ENCODE results near the gene CCDC187.

CCDC187 gene

DNA sequence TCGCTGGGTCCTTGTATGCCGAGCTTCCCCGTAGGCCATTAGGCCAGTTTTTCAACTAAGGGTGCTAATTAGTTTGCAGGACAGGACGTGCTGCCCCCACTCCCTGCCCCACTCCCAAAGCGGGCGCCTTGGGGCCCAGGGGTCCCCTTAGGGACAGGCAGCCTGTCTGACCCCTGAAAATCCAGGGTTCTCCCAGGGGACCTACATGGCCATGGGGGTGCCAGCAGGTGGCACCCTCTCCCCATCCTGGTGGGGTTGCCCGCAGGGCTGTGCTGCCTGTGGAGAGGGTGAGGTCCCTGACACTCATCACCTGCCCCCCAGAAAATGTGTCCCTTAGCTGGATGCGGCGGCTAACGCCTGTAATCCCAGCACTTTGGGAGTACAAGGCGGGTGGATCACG lies 8.5 kb upstream of the CCDC187 start:
- Histone ChIP-seq H3K9ac (ENCODE audit: low read length) (no peak overlapping the region), H3K27me3 (ENCODE audit: control insufficient read depth, insufficient read depth, low read length) (peaks cover 10% of the 10 kb centered on the region), H3K4me1 (ENCODE audit: control insufficient read depth, insufficient read depth, low read length) (no peaks in the 10 kb centered on the region), H3K4me3 (ENCODE audit: low read length) (no peak overlapping the region), H3K27ac (ENCODE audit: low read depth, low read length) (no peak overlapping the region), H3K36me3 (ENCODE audit: control insufficient read depth, insufficient read depth, low read length) (no peaks in the 10 kb centered on the region)

DNA sequence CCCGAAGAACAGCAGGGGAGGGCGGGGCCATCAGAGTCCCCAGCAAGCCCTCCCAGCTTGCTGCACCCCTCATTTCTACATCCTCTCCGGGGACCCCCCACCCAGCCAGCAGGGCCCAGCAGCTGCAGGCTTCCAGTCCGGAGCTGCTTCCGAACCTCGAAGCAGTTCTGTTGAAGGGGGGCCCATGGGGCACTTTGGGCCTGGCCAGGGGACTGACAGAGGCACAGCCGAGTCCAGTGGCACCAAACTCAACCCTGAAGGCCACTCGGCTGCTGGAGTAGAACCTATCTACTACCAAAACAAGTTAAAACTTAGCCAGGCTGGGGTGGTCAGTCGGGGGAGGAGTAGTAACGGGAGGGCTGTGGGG lies 8.1 kb upstream of the CCDC187 start:
- no peak overlapping the region for H3K4me3 ChIP-seq (ENCODE audit: low read length)
- no peak overlapping the region for H3K27ac ChIP-seq (ENCODE audit: low read depth, low read length)
- H3K27me3 ChIP-seq (ENCODE audit: control insufficient read depth, insufficient read depth, low read length) = peaks cover 13% of the 10 kb centered on the region
- no peaks in the 10 kb centered on the region for H3K36me3 ChIP-seq (ENCODE audit: control insufficient read depth, insufficient read depth, low read length)
- H3K4me1 ChIP-seq (ENCODE audit: control insufficient read depth, insufficient read depth, low read length) = no peaks in the 10 kb centered on the region
- H3K9ac ChIP-seq (ENCODE audit: low read length) = no peak overlapping the region

DNA sequence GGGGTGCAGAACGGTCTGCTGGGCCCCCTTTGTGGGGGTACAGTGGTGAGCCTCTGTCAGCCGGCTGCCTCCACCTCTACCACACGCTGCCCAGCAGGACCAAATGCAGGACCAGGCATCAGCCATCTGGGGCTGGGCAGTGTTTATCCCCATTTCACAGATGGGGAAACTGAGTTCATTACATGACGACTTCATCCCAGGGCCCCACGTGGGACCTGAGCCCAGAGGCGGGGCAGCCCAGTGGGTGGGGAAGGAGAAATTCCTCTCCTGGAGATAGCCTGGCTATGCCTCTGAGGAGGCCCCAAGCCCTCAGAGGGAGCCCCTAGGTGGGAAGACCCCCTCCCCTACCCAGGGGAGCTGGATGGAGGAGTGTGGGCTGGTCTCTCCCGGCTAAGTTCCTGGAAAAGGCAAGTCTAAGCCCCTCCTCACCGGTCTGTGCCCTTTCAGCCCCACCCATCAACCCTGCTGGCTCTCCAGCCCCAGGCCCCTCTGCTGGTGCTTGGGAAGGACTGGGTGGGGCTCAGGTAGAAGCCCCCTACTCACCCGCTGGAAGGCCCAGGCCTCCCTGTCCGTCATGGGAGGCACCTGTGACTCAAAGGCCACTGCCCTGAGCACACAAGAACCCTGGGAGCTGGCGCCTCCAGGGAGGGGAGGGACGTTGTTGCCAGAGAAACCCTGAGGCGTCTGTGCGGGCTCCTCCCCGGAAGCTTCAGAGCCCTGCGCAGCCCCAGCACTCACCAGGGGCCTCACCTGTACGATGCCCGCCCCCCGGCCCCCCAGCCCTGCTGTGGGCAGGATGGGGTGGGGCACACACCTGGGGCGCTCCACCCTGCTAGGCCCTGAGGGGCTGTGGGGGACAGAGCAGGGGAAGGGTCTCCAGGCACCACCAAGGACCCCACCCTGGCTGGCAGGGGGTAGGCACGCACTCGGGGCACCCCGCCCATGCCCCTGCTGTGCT lies 7.4 kb upstream of the CCDC187 start:
- H3K9ac ChIP-seq (ENCODE audit: low read length) = no peak overlapping the region

DNA sequence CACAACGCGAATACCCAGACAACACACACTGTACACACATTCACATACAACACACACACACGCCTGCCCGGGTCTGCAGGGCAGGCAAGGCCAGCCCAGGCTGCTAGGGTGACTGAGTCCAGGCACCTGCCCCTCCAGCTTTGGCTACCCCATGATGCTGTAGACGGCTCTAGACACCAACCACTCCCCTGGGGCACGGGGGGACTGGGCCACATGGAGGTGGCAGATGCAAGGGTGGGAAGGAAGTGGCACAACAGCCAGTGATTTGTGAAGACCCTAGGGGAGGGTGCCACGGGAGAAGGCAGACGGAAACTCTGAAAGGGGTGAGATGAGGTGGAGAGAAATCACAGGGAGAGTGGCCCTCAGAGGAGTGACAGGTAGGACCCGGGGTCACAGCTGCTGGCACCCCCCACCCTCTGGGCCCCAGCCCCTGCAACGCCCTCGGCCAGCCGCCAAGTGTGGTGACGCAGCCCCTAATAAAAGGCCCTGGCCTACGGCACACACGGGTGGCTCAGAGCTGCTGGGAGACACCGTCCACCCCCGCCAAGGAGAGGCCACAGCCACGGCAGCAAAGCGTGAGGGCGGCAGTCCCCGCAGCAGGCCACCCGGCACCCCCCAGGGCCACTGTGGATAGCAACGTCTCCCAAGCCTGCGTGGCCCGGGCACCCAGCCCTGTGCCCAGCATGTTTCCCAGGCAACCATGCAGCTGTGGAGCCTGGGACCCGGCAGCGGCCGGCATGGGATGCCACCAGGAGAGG lies 6.6 kb upstream of the CCDC187 start:
- Histone ChIP-seq H3K4me1 (ENCODE audit: control insufficient read depth, insufficient read depth, low read length) (no peaks in the 10 kb centered on the region), H3K9ac (ENCODE audit: low read length) (no peak overlapping the region), H3K27ac (ENCODE audit: low read depth, low read length) (no peak overlapping the region), H3K27me3 (ENCODE audit: control insufficient read depth, insufficient read depth, low read length) (peaks cover 17% of the 10 kb centered on the region), H3K36me3 (ENCODE audit: control insufficient read depth, insufficient read depth, low read length) (no peaks in the 10 kb centered on the region), H3K4me3 (ENCODE audit: low read length) (no peak overlapping the region)

More for the DNA sequence above, 7.4 kb upstream of the CCDC187 start:
- Histone ChIP-seq H3K4me1 (ENCODE audit: control insufficient read depth, insufficient read depth, low read length) (no peaks in the 10 kb centered on the region), H3K27me3 (ENCODE audit: control insufficient read depth, insufficient read depth, low read length) (peaks cover 17% of the 10 kb centered on the region), H3K4me3 (ENCODE audit: low read length) (no peak overlapping the region), H3K36me3 (ENCODE audit: control insufficient read depth, insufficient read depth, low read length) (no peaks in the 10 kb centered on the region), H3K27ac (ENCODE audit: low read depth, low read length) (no peak overlapping the region)

- H3K4me1 ChIP-seq (ENCODE audit: control insufficient read depth, insufficient read depth, low read length) = no peaks in the 10 kb centered on the region
- no peak overlapping the region for H3K27ac ChIP-seq (ENCODE audit: low read depth, low read length)
- no peak overlapping the region for H3K4me3 ChIP-seq (ENCODE audit: low read length)
- H3K36me3 ChIP-seq (ENCODE audit: control insufficient read depth, insufficient read depth, low read length) = no peaks in the 10 kb centered on the region
- H3K27me3 ChIP-seq (ENCODE audit: control insufficient read depth, insufficient read depth, low read length) = peaks cover 17% of the 10 kb centered on the region
- H3K9ac ChIP-seq (ENCODE audit: low read length) = no peak overlapping the region
Observed at GRCh38 chr9:136309806-136310220, 5.9 kb upstream of the CCDC187 start.

DNA sequence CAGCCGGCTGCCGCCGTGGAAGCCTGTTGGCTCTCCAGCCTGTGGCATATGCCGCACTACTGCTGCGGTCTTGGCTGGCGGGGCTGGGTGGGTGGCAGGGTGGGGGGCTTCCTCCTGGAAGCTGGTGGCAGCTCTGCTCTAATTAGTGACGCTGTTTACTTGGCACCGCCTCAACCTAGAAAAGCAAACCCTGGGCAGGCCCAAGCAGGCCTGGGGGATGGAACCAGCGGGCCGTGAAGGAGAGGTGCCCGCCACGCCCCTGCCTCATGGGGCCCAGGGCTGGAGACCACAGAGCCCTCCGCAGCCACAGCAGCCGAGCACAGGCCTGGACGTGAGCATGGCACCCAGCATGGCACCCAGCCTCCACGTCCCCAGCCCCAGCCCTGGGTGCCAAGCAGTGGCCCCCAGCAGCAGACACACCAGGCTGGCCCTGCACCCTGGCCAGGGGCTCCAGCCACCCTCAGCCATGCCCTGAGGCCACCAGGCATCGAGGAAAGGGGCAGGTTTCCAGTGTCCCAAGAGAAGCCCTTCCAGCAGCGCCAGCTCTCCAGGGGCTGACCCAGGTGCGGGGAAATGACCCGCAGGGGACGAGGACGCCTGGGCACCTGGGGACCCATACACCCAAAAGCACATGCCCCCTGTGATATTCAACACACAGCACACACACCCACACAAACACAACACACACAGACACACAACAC lies 5.4 kb upstream of the CCDC187 start:
- Histone ChIP-seq H3K27ac (ENCODE audit: low read depth, low read length) (no peak overlapping the region), H3K9ac (ENCODE audit: low read length) (no peak overlapping the region), H3K27me3 (ENCODE audit: control insufficient read depth, insufficient read depth, low read length) (peaks cover 17% of the 10 kb centered on the region), H3K4me1 (ENCODE audit: control insufficient read depth, insufficient read depth, low read length) (no peaks in the 10 kb centered on the region), H3K36me3 (ENCODE audit: control insufficient read depth, insufficient read depth, low read length) (no peaks in the 10 kb centered on the region), H3K4me3 (ENCODE audit: low read length) (no peak overlapping the region)

- Histone ChIP-seq H3K4me3 (ENCODE audit: low read length) (no peak overlapping the region), H3K27ac (ENCODE audit: low read depth, low read length) (no peak overlapping the region), H3K9ac (ENCODE audit: low read length) (no peak overlapping the region), H3K4me1 (ENCODE audit: control insufficient read depth, insufficient read depth, low read length) (no peaks in the 10 kb centered on the region), H3K27me3 (ENCODE audit: control insufficient read depth, insufficient read depth, low read length) (peaks cover 17% of the 10 kb centered on the region), H3K36me3 (ENCODE audit: control insufficient read depth, insufficient read depth, low read length) (no peaks in the 10 kb centered on the region)
Observed at GRCh38 chr9:136308702-136309053, 4.8 kb upstream of the CCDC187 start.

DNA sequence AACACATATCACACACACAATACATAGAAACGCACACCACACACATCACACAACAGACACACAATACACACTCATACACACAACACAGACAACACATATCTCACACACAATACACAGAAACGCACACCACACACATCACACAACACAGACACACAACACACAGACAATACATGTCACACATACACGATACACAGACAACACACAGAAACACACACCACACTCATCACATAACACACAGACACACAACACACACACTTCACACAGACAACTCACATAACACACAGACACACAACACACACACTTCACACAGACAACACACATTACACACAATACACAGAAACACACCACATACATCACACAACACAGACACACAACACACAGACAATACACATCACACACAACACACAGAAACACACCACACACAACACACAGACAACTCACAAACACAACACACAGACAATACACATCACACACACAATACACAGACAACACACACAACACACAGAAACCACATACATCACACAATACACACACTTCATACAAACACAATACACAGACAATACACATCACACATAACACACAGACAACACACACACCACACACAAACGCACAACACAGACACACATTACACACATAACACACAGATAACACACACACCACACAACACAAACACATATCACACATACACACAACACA lies 4.3 kb upstream of the CCDC187 start:
- Histone ChIP-seq H3K4me1 (ENCODE audit: control insufficient read depth, insufficient read depth, low read length) (no peaks in the 10 kb centered on the region), H3K9ac (ENCODE audit: low read length) (no peak overlapping the region), H3K27me3 (ENCODE audit: control insufficient read depth, insufficient read depth, low read length) (peaks cover 17% of the 10 kb centered on the region), H3K4me3 (ENCODE audit: low read length) (no peak overlapping the region), H3K36me3 (ENCODE audit: control insufficient read depth, insufficient read depth, low read length) (no peaks in the 10 kb centered on the region), H3K27ac (ENCODE audit: low read depth, low read length) (no peak overlapping the region)

DNA sequence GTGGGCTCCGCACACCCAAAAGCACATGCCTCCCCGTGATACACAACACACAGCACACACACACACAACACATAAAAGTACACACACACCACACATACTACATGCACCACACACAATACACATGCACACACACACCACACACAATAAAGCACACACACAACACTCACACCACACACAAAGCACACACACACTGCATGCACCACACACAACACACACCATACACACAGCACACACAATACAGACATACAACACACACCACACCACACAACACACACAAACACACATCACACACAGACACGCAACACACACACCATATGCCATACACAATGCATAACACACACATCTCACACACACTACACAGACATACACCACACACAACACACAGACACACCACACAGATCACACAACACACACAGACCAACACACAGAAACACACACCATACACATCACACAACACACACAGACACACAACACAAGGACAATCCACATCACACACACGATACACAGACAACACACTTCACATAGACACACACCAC lies 3.4 kb upstream of the CCDC187 start:
- no peaks in the 10 kb centered on the region for H3K36me3 ChIP-seq (ENCODE audit: control insufficient read depth, insufficient read depth, low read length)
- no peak overlapping the region for H3K9ac ChIP-seq (ENCODE audit: low read length)
- H3K27ac ChIP-seq (ENCODE audit: low read depth, low read length) = no peak overlapping the region
- H3K4me1 ChIP-seq (ENCODE audit: control insufficient read depth, insufficient read depth, low read length) = no peaks in the 10 kb centered on the region
- peaks cover 17% of the 10 kb centered on the region for H3K27me3 ChIP-seq (ENCODE audit: control insufficient read depth, insufficient read depth, low read length)
- no peak overlapping the region for H3K4me3 ChIP-seq (ENCODE audit: low read length)

GRCh38 chr9:136306211-136307208 lies 2.6 kb upstream of the CCDC187 start:
- H3K9ac ChIP-seq (ENCODE audit: low read length) = no peak overlapping the region
- H3K27ac ChIP-seq (ENCODE audit: low read depth, low read length) = no peak overlapping the region
- H3K36me3 ChIP-seq (ENCODE audit: control insufficient read depth, insufficient read depth, low read length) = no peaks in the 10 kb centered on the region
- H3K27me3 ChIP-seq (ENCODE audit: control insufficient read depth, insufficient read depth, low read length) = peaks cover 17% of the 10 kb centered on the region
- H3K4me1 ChIP-seq (ENCODE audit: control insufficient read depth, insufficient read depth, low read length) = no peaks in the 10 kb centered on the region
- H3K4me3 ChIP-seq (ENCODE audit: low read length) = no peak overlapping the region

DNA sequence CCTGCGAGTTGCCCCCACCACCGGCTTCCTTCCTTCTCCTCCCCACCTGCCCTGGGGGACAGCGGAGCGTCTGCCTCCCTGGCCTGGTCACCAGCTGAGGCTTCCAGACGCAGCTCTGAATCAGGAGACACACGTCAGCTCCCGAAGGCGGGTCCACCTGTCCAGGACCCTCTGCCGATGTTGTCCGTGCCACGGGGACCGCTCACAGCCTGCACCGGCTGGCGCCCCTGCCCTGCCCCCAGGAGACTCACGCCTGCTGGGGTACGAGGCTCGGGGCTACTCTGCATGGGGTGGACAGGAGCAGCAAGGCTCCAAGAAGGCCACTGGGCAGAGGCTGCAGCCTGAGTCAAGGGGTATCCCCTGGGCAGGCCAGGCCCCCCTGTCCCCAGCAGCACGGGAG lies 1.9 kb upstream of the CCDC187 start:
- H3K27me3 ChIP-seq (ENCODE audit: control insufficient read depth, insufficient read depth, low read length) = peaks cover 14% of the 10 kb centered on the region
- no peak overlapping the region for H3K4me3 ChIP-seq (ENCODE audit: low read length)
- no peak overlapping the region for H3K9ac ChIP-seq (ENCODE audit: low read length)
- no peaks in the 10 kb centered on the region for H3K36me3 ChIP-seq (ENCODE audit: control insufficient read depth, insufficient read depth, low read length)
- H3K27ac ChIP-seq (ENCODE audit: low read depth, low read length) = no peak overlapping the region
- no peaks in the 10 kb centered on the region for H3K4me1 ChIP-seq (ENCODE audit: control insufficient read depth, insufficient read depth, low read length)
